HepG2 (cell line): ENCODE data around the gene VSIG10L2. TPM values are rescaled to one million over a fixed set of nuclear protein-coding genes. Genes with fewer than 3 reads are reported as not detected.
A peak's percentile ranks its signal among the peaks of the same experiment; 100 is the strongest.

ENCODE experiments used
- ATF7-NPFF ChIP-seq: sonication (generic); formaldehyde crosslinking; IDR thresholded peaks from 2 replicates; pipeline ENCODE4 v1.8.1; 2023; ENCODE audit warnings: mild to moderate bottlenecking, low read depth, missing genetic modification reagents, moderate library complexity
- CEBPB ChIP-seq: IDR thresholded peaks from 2 replicates; pipeline ENCODE4 v1.6.1; 2011; ENCODE audit warnings: low read depth, low read length, improper control_type of control experiment, borderline replicate concordance
- DMTF1 ChIP-seq: sonication (generic); formaldehyde crosslinking; IDR thresholded peaks from 2 replicates; pipeline ENCODE4 v1.4.0; 2020; ENCODE audit warnings: mild to moderate bottlenecking, missing genetic modification reagents
- ELK4 ChIP-seq: sonication (generic); formaldehyde crosslinking; IDR thresholded peaks from 2 replicates; pipeline ENCODE4 v1.9.0; 2021; ENCODE audit warnings: missing genetic modification reagents, borderline replicate concordance
- ETV5 ChIP-seq: IDR thresholded peaks from 2 replicates; pipeline ENCODE4 v1.6.1; 2018; ENCODE audit warnings: missing biosample characterization, missing genetic modification reagents, inconsistent platforms, borderline replicate concordance
- GABPB1 ChIP-seq: IDR thresholded peaks from 2 replicates; pipeline ENCODE4 v1.6.1; 2016; ENCODE audit warnings: mild to moderate bottlenecking, missing genetic modification reagents, moderate library complexity, missing compliant biosample characterization
- HNF1B ChIP-seq: sonication (generic); formaldehyde crosslinking; IDR thresholded peaks from 2 replicates; pipeline ENCODE4 v1.5.1; 2020; ENCODE audit warnings: mild to moderate bottlenecking, moderate library complexity, missing genetic modification reagents
- HNRNPH1 ChIP-seq: fragments of 200-400 bp; formaldehyde crosslinking; optimal IDR thresholded peaks from 2 replicates; pipeline ENCODE3; 2017; ENCODE audit warnings: mild to moderate bottlenecking, low read depth, low read length
- ISL2 ChIP-seq: sonication (generic); formaldehyde crosslinking; IDR thresholded peaks from 2 replicates; pipeline ENCODE4 v1.5.0; 2020; ENCODE audit warnings: missing genetic modification reagents
- KLF16 ChIP-seq, 2 experiments: sonication (generic) in 1 of 2; formaldehyde crosslinking in 1 of 2; IDR thresholded peaks; 2 replicates each; pipeline versions ENCODE4 v1.6.1 to v1.8.0; 2016 to 2023; ENCODE audit warnings: missing genetic modification reagents in 2 of 2, missing compliant biosample characterization in 1 of 2
- LCORL ChIP-seq, 2 experiments: fragments of 450-650 bp in 1 of 2; sonication (generic) in 1 of 2; formaldehyde crosslinking in 1 of 2; IDR thresholded peaks; 2 replicates each; pipeline versions ENCODE4 v1.5.0 to v1.6.1; 2017 to 2020; ENCODE audit warnings: antibody characterized with exemption in 1 of 2, missing genetic modification reagents in 1 of 2
- REXO4 ChIP-seq: sonication (generic); formaldehyde crosslinking; IDR thresholded peaks from 2 replicates; pipeline ENCODE4 v1.8.0; 2022; ENCODE audit warnings: missing genetic modification reagents, mild to moderate bottlenecking, borderline replicate concordance
- SCMH1 ChIP-seq: sonication (generic); formaldehyde crosslinking; IDR thresholded peaks from 2 replicates; pipeline ENCODE4 v1.9.0; 2021; ENCODE audit warnings: missing genetic modification reagents, mild to moderate bottlenecking, borderline replicate concordance
- SIN3B ChIP-seq: fragments of 150-350 bp; IDR thresholded peaks from 2 replicates; pipeline ENCODE4 v1.6.1; 2014; ENCODE audit warnings: low read length
- SMARCC2 ChIP-seq: fragments of 450-650 bp; IDR thresholded peaks from 2 replicates; pipeline ENCODE4 v1.6.1; 2017; ENCODE audit warnings: antibody characterized with exemption, mild to moderate bottlenecking
- ZBTB38 ChIP-seq: sonication (generic); formaldehyde crosslinking; IDR thresholded peaks from 2 replicates; pipeline ENCODE4 v1.5.1; 2020; ENCODE audit warnings: mild to moderate bottlenecking, missing genetic modification reagents
- ZNF20 ChIP-seq: sonication (generic); formaldehyde crosslinking; IDR thresholded peaks from 2 replicates; pipeline ENCODE4 v1.4.0; 2020; ENCODE audit warnings: mild to moderate bottlenecking, moderate library complexity, missing genetic modification reagents
- ZNF207 ChIP-seq: fragments of 450-650 bp; IDR thresholded peaks from 2 replicates; pipeline ENCODE4 v1.6.1; 2016; ENCODE audit warnings: antibody characterized with exemption, borderline replicate concordance
- ZNF3 ChIP-seq: IDR thresholded peaks from 2 replicates; pipeline ENCODE4 v1.7.0; 2017; ENCODE audit warnings: inconsistent platforms
- ZNF30 ChIP-seq: sonication (generic); formaldehyde crosslinking; IDR thresholded peaks from 2 replicates; pipeline ENCODE4 v1.5.0; 2020; ENCODE audit warnings: mild to moderate bottlenecking, missing genetic modification reagents
- ZNF33B ChIP-seq: sonication (generic); formaldehyde crosslinking; IDR thresholded peaks from 2 replicates; pipeline ENCODE4 v1.5.1; 2020; ENCODE audit warnings: mild to moderate bottlenecking, missing genetic modification reagents
- ZNF512 ChIP-seq: sonication (generic); formaldehyde crosslinking; IDR thresholded peaks from 2 replicates; pipeline ENCODE4 v1.4.0; 2020; ENCODE audit warnings: mild to moderate bottlenecking, missing genetic modification reagents
- ZNF552 ChIP-seq: sonication (generic); formaldehyde crosslinking; IDR thresholded peaks from 2 replicates; pipeline ENCODE4 v1.9.0; 2022; ENCODE audit warnings: missing genetic modification reagents, mild to moderate bottlenecking, borderline replicate concordance
- ZNF780A ChIP-seq: sonication (generic); formaldehyde crosslinking; IDR thresholded peaks from 2 replicates; pipeline ENCODE4 v1.8.0; 2022; ENCODE audit warnings: mild to moderate bottlenecking, missing genetic modification reagents, moderate library complexity
- polyA plus RNA-seq, 8 experiments: library from polyadenylated mRNA; depleted of rRNA in 3 of 8; stranded (reverse) in 7 of 8; unstranded in 1 of 8; fragments of >200 nt; fragmentation: Illumina TruSeq in 4 of 8; extraction: Trizol in 4 of 8; gene quantifications; 2 replicates each; pipeline versions ENCODE4 v1.2.1 to v1.2.3, GENCODE V29; 2011 to 2016; ENCODE audit warnings: low read depth in 4 of 8, missing spikeins in 1 of 8, mixed read lengths in 1 of 8; ENCODE audit not compliant: insufficient read depth in 1 of 8
- total RNA-seq, 5 experiments: library from RNA; depleted of rRNA; stranded (reverse); fragments of >200 nt; fragmentation: Illumina TruSeq; extraction: Trizol; gene quantifications; 2 replicates each; pipeline ENCODE4 v1.2.3, GENCODE V29; 2016; ENCODE audit warnings: low read depth in 1 of 5

The VSIG10L2 gene
- total and polyA plus RNA-seq, 2 of the 13 experiments (the other 11 are each of a cell fraction or from before 2014, with no cell fraction given) = 0.21 TPM; not detected in 1

- TF ChIP-seq KLF16 (CRISPR knock-in tag; IDR thresholded peaks at IDR 0.05) (peak in 1 of 2 experiments; percentile 37; a peak in 1 of 4 replicates), HNF1B (peak; percentile 76; the same call in 1 of the 2 replicates), GABPB1 (CRISPR knock-in tag) (peak; percentile 93), CEBPB (no peak), ZBTB38 (CRISPR knock-in tag) (no peak), REXO4 (CRISPR knock-in tag) (no peak), ZNF512 (CRISPR knock-in tag) (no peak), ZNF207 (no peak), ZNF33B (no peak), SCMH1 (no peak), ETV5 (CRISPR knock-in tag) (no peak; the same call in 1 of the 2 replicates), HNRNPH1 (no peak), ZNF30 (CRISPR knock-in tag) (no peak), DMTF1 (CRISPR knock-in tag) (no peak), ATF7-NPFF (no peak), ISL2 (no peak), ZNF3 (no peak), ZNF20 (no peak), LCORL (IDR thresholded peaks at IDR 0.05) (no peak), LCORL (CRISPR knock-in tag; IDR thresholded peaks at IDR 0.05) (0 out of 2 replicates have a peak, but pooled peaks have one; percentile 22), ZNF552 (CRISPR knock-in tag) (no peak), SIN3B (no peak), ZNF780A (CRISPR knock-in tag) (no peak), ELK4 (CRISPR knock-in tag) (no peak), SMARCC2 (no peak)
Measured at GRCh38 chr11:125902927-125903710, 42.7 kb upstream of the VSIG10L2 start, which contains the start of gene PUS3 (continued).
